Suprapubic skin (tissue), 3 donors: Measurements from ENCODE around the gene LINGO1.

Experiments used
- EP300 ChIP-seq: sonication (generic); formaldehyde crosslinking; IDR thresholded peaks from one replicate; pipeline ENCODE4 v1.6.1; 2017; ENCODE audit warnings: antibody characterized with exemption
- TF ChIP-seq, protein P1 (sequence below), 2 donors: fragments of 200-600 bp in 1 of 2; fragments of 450-650 bp in 1 of 2; sonication (generic) in 1 of 2; IDR thresholded peaks; one replicate each; pipeline ENCODE4 v1.5.1; 2016 to 2019; ENCODE audit warnings: antibody characterized with exemption in 2 of 2, mild to moderate bottlenecking in 1 of 2, moderate library complexity in 1 of 2

DNA sequence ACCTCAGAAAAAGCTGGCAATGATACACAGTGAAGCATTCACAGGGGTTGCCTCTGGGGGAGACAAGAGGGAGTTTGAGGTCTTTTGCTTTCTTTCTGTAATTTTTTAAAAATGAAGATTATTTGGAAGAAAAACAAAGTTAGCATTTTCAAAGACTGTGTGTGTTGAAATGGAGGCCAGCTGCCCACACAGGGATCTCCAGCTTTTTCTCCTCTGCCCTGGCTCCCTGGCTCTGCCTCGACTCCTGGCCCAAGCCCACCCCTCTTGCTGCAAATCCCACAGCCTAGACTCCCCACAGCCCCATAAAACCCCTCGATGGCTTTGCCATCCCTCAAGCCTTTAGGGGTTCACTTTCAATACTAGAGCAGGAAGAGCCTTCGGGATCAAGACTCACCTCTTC is 68.4 kb downstream of the LINGO1 start:
- TF ChIP-seq, protein P1, sequence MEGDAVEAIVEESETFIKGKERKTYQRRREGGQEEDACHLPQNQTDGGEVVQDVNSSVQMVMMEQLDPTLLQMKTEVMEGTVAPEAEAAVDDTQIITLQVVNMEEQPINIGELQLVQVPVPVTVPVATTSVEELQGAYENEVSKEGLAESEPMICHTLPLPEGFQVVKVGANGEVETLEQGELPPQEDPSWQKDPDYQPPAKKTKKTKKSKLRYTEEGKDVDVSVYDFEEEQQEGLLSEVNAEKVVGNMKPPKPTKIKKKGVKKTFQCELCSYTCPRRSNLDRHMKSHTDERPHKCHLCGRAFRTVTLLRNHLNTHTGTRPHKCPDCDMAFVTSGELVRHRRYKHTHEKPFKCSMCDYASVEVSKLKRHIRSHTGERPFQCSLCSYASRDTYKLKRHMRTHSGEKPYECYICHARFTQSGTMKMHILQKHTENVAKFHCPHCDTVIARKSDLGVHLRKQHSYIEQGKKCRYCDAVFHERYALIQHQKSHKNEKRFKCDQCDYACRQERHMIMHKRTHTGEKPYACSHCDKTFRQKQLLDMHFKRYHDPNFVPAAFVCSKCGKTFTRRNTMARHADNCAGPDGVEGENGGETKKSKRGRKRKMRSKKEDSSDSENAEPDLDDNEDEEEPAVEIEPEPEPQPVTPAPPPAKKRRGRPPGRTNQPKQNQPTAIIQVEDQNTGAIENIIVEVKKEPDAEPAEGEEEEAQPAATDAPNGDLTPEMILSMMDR (IDR thresholded peaks at IDR 0.05) = no peak
- TF ChIP-seq EP300 = no peak
